Stimulated activated CD8-positive, alpha-beta memory T cell treated with anti-CD3 and anti-CD28 coated beads, Interleukin-12 subunit alpha, Interleukin-12 subunit beta, amount 100 ng/mL, for 1 hour (primary cell): ENCODE data around the gene DLX4.

ENCODE experiments used
- DNase-seq: peaks from one replicate; pipeline ENCODE4 v3.0.0-alpha.2; 2020; ENCODE audit warnings: low read depth

The DLX4 gene

GRCh38 chr17:49987681-49988441 lies 18.9 kb downstream of the DLX4 start:
- no peak for DNase-seq

GRCh38 chr17:49989518-49989880 lies 20.5 kb downstream of the DLX4 start:
- DNase-seq, result no peak

- no peak for DNase-seq
Measured at GRCh38 chr17:49990331-49990730, 21.3 kb downstream of the DLX4 start.

- DNase-seq, result no peak
Measured at GRCh38 chr17:49990921-49991320, 21.9 kb downstream of the DLX4 start.

GRCh38 chr17:49991409-49991808 lies 22.4 kb downstream of the DLX4 start:
- no peak for DNase-seq

GRCh38 chr17:49992191-49992932 lies 23.4 kb downstream of the DLX4 start:
- DNase-seq, result no peak

- no peak for DNase-seq
Measured at GRCh38 chr17:49992933-49993422, 24.0 kb downstream of the DLX4 start.

GRCh38 chr17:49993423-49994060 lies 24.6 kb downstream of the DLX4 start:
- no peak for DNase-seq

- DNase-seq, result no peak
Measured at GRCh38 chr17:49994085-49995054, 25.4 kb downstream of the DLX4 start.

- DNase-seq, result no peak
Measured at GRCh38 chr17:49995055-49995738, 26.2 kb downstream of the DLX4 start, which contains the start of gene DLX3. DLX3 (minus strand) TSS chr17:49995224; CDS start chr17:49994998, 226 bp downstream.

- no peak for DNase-seq
Measured at GRCh38 chr17:49996121-49996494, 27.1 kb downstream of the DLX4 start.

- peak; percentile 51 for DNase-seq
Measured at GRCh38 chr17:49996495-49997300, 27.7 kb downstream of the DLX4 start.

- DNase-seq, result no peak
Measured at GRCh38 chr17:49997301-49997650, 28.3 kb downstream of the DLX4 start.

- DNase-seq, result peak; percentile 79
Measured at GRCh38 chr17:49997773-49998703, 29.0 kb downstream of the DLX4 start.

- no peak for DNase-seq
Measured at GRCh38 chr17:49998836-49999511, 30.0 kb downstream of the DLX4 start.

GRCh38 chr17:50003911-50004310 lies 34.9 kb downstream of the DLX4 start:
- no peak for DNase-seq

- DNase-seq, result no peak
Measured at GRCh38 chr17:50009282-50009681, 40.3 kb downstream of the DLX4 start.

- no peak for DNase-seq
Measured at GRCh38 chr17:50013079-50013478, 44.1 kb downstream of the DLX4 start.
